ENCODE data around the gene FBXO46. TPM values are rescaled to one million over a fixed set of nuclear protein-coding genes. Genes with fewer than 3 reads are reported as not detected.
A peak's percentile ranks its signal among the peaks of the same experiment; 100 is the strongest.

FBXO46 gene
- total and polyA plus RNA-seq, 10 of the 15 experiments (the other 5 are each of a cell fraction or from before 2014, with no cell fraction given) = 2.5 to 61.5 (median 13.7) TPM

- no peak for TF ChIP-seq ZBTB11 (CRISPR knock-in tag; IDR thresholded peaks at IDR 0.05)
- TF ChIP-seq CREM (IDR thresholded peaks at IDR 0.05; ENCODE audit: low read depth) = no peak; the same call in 1 of the 2 replicates
- peak; percentile 14; the same call in 1 of the 2 replicates for TF ChIP-seq ZNF207 (IDR thresholded peaks at IDR 0.05; ENCODE audit: borderline replicate concordance)
- no peak for TF ChIP-seq FOS (IDR thresholded peaks at IDR 0.05; ENCODE audit: borderline replicate concordance, extremely low read depth, insufficient read length)
- no peak for TF ChIP-seq TBL1XR1 (IDR thresholded peaks at IDR 0.05; ENCODE audit: low read depth, low read length)
- TF ChIP-seq MXI1 (IDR thresholded peaks at IDR 0.05; ENCODE audit: low read depth, low read length) = no peak; the same call in 1 of the 2 replicates
- no peak for TF ChIP-seq BRCA1 (IDR thresholded peaks at IDR 0.05; ENCODE audit: low read depth, low read length)
- TF ChIP-seq SREBF2 (IDR thresholded peaks at IDR 0.05; ENCODE audit: low read length) = no peak
- no peak for TF ChIP-seq WRNIP1 (IDR thresholded peaks at IDR 0.05; ENCODE audit: borderline replicate concordance, low read depth, low read length)
- TF ChIP-seq KAT2A (conservative IDR thresholded peaks at IDR 0.05; ENCODE audit: control insufficient read depth, low read depth, low read length) = no peak
- 0 out of 2 replicates have a peak, but pooled peaks have one; percentile 28 for TF ChIP-seq SIN3A (IDR thresholded peaks at IDR 0.05; ENCODE audit: low read depth, low read length)
- TF ChIP-seq NFYA (IDR thresholded peaks at IDR 0.05; ENCODE audit: borderline replicate concordance, low read depth, low read length) = no peak; the same call in 1 of the 2 replicates
- no peak for TF ChIP-seq ZZZ3 (IDR thresholded peaks at IDR 0.05; ENCODE audit: control insufficient read depth, insufficient read length, low read depth)
- TF ChIP-seq TCF3 (IDR thresholded peaks at IDR 0.05; ENCODE audit: borderline replicate concordance, insufficient read depth, low read depth, low read length) = no peak
- TF ChIP-seq E2F4 (IDR thresholded peaks at IDR 0.05; ENCODE audit: low read depth, low read length) = no peak
- no peak for TF ChIP-seq SMAD1 (IDR thresholded peaks at IDR 0.05; ENCODE audit: low read depth, partially characterized antibody)
- peak; percentile 64; the same call in 1 of the 2 replicates for TF ChIP-seq SMARCA5 (IDR thresholded peaks at IDR 0.05)
- TF ChIP-seq HDAC2 (IDR thresholded peaks at IDR 0.05) = no peak
- TF ChIP-seq EZH2 (IDR thresholded peaks at IDR 0.05; ENCODE audit: borderline replicate concordance, control insufficient read depth, low read depth, low read length) = no peak
- no peak for TF ChIP-seq ZNF217 (IDR thresholded peaks at IDR 0.05)
- no peak for TF ChIP-seq ETV6 (conservative IDR thresholded peaks at IDR 0.05 in 1 of 2, IDR thresholded peaks at IDR 0.05 in 1 of 2; ENCODE audit: borderline replicate concordance in 1 of 2, low read depth in 1 of 2)
- TF ChIP-seq SUPT20H (IDR thresholded peaks at IDR 0.05; ENCODE audit: borderline replicate concordance, control insufficient read depth, low read depth, low read length) = no peak
- TF ChIP-seq NR2C2 (IDR thresholded peaks at IDR 0.05; ENCODE audit: borderline replicate concordance, control insufficient read depth, insufficient read length, low read depth) = no peak
- peak; percentile 50 for TF ChIP-seq LARP7 (IDR thresholded peaks at IDR 0.05)
- TF ChIP-seq ATF2 (IDR thresholded peaks at IDR 0.05; ENCODE audit: low read length) = no peak
Observed at GRCh38 chr19:45770192-45771101, 39.8 kb upstream of the FBXO46 start (continued).
